GM12801 (cell line): ENCODE data around the gene VPS37B.

Experiments used
- TF ChIP-seq, protein P1 (sequence below): IDR thresholded peaks from one replicate; pipeline ENCODE4 v1.5.1; 2011; ENCODE audit warnings: control low read depth; ENCODE audit not compliant: insufficient read length; ENCODE audit errors: extremely low read depth

VPS37B gene

DNA sequence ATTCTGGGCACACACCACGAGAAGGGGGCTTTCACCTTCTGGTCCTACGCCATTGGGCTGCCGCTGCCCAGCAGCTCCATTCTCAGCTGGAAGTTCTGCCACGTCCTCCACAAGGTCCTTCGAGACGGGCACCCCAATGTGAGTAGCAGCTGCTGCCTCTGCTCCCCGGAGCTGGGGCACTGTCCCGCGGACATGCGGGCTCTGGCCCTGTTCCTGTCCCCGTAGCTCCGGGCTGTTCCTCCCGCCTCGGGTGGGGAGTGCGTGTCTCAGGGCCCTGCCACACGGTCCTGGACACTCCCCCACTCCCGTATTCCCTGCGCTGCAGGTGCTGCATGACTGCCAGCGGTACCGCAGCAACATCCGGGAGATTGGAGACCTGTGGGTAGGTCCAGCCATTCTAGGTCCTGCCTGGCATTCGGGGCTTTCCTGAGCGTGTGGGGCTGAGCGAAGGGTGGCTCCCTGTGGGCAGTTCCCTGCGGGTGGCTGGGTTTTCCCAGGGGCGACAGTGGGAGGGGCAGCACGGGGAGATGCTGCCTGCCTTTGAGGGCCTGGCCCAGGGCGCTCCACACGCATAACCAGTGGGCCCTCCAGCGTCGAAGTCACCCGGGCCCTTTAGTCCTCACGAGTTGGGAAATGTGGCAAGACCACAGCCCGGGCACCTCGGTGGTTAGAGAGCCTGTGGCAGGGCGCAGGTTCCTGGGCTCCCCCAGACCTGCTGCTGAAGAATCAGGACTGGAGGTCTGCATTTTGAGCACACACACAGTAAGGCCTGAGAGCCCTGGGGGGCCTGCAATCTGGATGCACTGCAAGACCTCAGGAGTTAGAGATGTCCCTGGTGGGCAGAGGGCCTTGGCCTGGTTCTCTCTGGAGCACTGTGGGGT lies 47.2 kb downstream of the VPS37B start:
- TF ChIP-seq, protein P1, sequence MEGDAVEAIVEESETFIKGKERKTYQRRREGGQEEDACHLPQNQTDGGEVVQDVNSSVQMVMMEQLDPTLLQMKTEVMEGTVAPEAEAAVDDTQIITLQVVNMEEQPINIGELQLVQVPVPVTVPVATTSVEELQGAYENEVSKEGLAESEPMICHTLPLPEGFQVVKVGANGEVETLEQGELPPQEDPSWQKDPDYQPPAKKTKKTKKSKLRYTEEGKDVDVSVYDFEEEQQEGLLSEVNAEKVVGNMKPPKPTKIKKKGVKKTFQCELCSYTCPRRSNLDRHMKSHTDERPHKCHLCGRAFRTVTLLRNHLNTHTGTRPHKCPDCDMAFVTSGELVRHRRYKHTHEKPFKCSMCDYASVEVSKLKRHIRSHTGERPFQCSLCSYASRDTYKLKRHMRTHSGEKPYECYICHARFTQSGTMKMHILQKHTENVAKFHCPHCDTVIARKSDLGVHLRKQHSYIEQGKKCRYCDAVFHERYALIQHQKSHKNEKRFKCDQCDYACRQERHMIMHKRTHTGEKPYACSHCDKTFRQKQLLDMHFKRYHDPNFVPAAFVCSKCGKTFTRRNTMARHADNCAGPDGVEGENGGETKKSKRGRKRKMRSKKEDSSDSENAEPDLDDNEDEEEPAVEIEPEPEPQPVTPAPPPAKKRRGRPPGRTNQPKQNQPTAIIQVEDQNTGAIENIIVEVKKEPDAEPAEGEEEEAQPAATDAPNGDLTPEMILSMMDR: no peak

DNA sequence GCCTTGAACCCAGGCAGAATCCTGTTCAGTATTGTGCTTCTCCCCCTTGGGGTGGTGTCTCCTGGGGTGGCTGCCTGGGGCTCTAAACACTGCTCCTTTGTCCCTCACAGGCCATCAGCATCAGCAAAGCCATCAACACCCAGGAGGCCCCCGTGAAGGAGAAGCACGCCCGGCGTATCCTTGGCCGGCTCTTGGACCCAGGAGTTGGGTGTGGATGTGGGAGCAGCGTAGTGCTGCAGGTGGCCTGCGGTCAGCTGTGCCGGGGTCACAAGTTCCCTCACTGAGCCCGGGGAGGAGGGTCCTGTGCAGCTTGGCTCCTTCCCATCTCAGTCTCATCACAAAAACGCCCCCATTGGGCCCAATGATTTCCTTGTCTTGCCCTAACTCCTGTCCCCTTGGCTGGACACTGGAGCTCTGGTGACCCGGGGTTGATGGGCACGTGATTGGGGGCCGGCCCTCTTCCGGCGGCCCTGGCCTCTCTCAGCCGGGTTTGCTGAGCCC lies 48.0 kb downstream of the VPS37B start:
- TF ChIP-seq, protein P1: no peak

DNA sequence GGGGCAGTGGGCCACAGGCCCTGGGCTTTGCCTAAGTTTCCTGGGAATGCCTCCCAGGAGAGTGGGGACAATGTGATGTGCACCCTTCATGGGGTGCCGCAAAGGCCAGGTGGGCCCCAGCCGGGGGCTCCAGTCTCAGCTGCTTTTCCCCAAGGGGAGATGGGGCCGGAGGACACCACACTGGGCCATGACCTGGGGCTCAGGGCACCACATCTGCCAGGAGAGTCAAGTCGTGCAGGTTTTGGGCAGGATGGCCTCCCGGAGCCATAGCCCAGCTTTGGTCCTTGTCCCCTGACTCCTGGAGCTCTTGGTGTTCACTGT lies 48.4 kb downstream of the VPS37B start:
- TF ChIP-seq, protein P1: no peak

DNA sequence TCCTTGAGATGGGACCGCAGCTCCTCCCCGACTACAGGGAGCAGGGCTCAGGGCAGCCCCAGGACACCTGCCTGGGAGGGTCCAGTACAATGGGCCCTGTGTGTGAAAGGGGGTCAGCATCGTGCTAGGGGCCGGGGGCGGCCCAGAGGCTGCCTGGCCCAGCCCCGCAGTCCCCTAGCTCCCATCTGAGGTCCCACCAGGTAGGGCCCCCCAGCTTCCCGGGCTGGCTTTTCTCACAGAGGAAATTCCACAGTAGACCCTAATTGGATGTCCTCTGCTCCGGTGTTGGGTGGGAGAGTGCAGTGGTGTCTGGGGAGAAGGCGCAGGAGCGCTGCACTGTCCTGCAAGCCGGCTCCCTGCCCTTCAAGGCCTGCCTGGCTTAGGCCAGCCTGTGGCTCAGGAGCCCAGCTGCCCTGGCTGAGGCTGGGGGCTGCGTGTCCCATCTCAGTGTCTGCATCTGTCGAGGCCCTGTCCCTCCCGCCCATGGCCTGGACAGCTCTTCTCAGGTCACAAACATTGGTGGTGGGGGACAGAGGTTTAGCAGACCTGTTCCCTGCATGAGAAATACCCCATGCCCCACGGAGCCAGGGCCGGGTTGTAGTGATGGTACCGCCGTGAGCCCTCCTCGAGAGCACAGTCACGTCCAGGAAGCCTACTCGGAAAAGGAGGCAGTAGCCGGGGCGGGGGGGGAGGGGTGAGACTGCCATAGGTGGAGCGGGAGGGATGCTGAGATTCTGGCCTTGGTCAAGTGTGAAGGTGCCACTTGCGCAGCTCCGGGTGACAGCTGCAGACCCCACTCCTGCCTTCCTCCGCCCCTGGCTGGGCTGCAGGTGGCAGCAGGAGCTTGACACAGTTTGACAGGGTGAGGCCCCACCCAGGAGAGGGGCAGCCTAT lies 49.1 kb downstream of the VPS37B start:
- TF ChIP-seq, protein P1: no peak

DNA sequence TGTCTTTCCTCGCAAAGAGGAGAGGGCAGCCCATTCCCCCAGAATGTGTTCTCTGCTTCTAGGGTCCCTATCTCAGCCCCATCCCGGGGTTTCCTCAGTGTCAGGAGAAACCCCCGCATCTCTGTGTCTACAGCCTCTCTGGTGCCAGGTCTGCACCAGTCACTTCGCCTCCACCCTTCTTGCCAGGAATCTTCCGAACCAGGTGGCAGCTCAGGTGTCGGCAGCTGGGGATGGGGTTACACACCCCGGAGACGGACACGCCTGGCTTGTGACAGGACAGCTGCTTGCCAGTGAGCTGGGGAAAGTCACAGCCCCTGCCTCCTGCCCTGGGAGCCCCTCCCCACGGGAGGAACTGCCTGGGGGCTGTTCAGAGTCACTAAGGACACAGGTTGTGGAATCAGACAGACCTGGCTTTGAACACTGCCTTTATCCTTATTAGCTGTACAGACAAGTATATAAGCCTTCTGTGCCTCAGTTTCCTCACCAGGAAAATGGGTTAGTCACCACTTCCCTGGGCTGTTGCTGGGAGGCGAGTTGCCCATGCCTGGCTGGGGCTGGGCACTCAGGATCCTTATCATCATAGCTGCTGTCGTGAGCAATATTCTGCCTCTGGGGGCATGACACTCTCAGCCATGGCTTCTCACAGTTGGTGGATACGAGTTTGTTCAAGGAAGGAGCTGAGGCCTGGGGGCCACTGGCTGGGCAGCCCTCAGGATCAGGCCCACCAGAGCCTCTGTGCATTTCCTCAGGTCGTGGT lies 49.9 kb downstream of the VPS37B start:
- TF ChIP-seq, protein P1: no peak

DNA sequence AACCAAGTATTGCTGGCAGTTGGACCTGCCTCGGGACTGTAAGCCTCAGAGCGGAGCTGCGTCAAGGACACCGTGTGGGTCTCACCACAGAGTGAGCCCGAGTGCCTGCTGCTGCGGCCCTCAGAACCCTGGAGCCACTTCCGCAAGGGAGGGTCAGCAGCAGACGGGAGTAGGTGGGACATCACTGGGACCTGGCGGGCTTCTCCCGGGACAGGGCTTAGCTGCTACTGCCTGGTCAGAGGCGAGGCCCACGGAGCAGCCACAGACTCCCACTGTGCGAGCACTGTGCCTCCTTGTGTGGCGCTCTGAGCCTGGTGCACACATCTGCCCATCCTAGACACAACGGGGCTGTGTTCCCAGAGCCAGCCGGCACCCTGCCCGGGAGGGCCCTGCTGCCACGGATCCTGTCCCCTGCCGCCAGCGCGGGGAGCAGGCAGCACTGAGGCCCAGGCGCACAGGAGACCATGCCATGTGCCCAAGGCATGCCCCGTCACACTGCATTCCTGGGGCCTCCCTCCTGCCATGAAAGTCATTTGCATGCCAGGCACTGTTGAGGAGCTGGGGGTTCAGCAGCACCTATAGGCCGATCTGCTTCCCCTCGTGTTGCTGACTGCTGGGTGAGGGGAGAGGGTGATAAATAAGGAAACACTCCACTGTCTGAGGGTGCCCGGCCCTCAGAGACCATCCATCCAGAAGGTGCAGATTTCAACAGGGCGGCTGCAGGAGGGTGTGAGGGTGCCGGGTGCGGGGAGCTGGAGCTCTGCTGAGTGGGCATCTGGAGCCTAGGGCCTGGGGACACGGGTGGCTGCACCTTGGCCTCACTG lies 50.7 kb downstream of the VPS37B start:
- TF ChIP-seq, protein P1: no peak
